Measurements from ENCODE around the gene SEMA4B.
A peak's percentile ranks its signal among the peaks of the same experiment; 100 is the strongest.
"Not testable (repeated sequence)": the region's sequence is repeated elsewhere in the genome, so short reads cannot be mapped to it uniquely, and the experiment has no call there.

The SEMA4B gene

GRCh38 chr15:90201130-90201943 is at the start of gene SEMA4B:
Gene SEMA4B, plus strand, starts transcription at chr15:90201330. Its CDS starts 249 bp downstream, at chr15:90201579.
- peak; percentile 92 for DNase-seq (ENCODE audit: low spot score)

GRCh38 chr15:90151989-90152645 is 49.0 kb upstream of the SEMA4B start:
- DNase-seq (ENCODE audit: low spot score): no peak

- DNase-seq (ENCODE audit: low spot score): no peak
These were observed 47.5 kb upstream of the SEMA4B start for GRCh38 chr15:90153658-90154057.

GRCh38 chr15:90154246-90154645 is 46.9 kb upstream of the SEMA4B start:
- no peak for DNase-seq (ENCODE audit: low spot score)

- DNase-seq (ENCODE audit: low spot score): peak; percentile 67
These were observed 46.1 kb upstream of the SEMA4B start for GRCh38 chr15:90154861-90155626.

GRCh38 chr15:90159213-90159612 is 41.9 kb upstream of the SEMA4B start:
- DNase-seq (ENCODE audit: low spot score): no peak

GRCh38 chr15:90160781-90161727 is 40.1 kb upstream of the SEMA4B start:
- no peak for DNase-seq (ENCODE audit: low spot score)

GRCh38 chr15:90161950-90162361 is 39.2 kb upstream of the SEMA4B start:
- no peak for DNase-seq (ENCODE audit: low spot score)

- DNase-seq (ENCODE audit: low spot score): no peak
These were observed 38.2 kb upstream of the SEMA4B start for GRCh38 chr15:90162956-90163355.

GRCh38 chr15:90164239-90164638 is 36.9 kb upstream of the SEMA4B start:
- not testable (repeated sequence) for DNase-seq (ENCODE audit: low spot score)

- no peak for DNase-seq (ENCODE audit: low spot score)
These were observed 36.0 kb upstream of the SEMA4B start for GRCh38 chr15:90165157-90165556.

GRCh38 chr15:90165659-90166489 is 35.3 kb upstream of the SEMA4B start:
- peak; percentile 88 for DNase-seq (ENCODE audit: low spot score)

GRCh38 chr15:90167121-90167520 is 34.0 kb upstream of the SEMA4B start:
- no peak for DNase-seq (ENCODE audit: low spot score)

- DNase-seq (ENCODE audit: low spot score): no peak
These were observed 29.5 kb upstream of the SEMA4B start for GRCh38 chr15:90171623-90172022.

- no peak for DNase-seq (ENCODE audit: low spot score)
These were observed 27.8 kb upstream of the SEMA4B start for GRCh38 chr15:90173372-90173771.

- no peak for DNase-seq (ENCODE audit: low spot score)
These were observed 26.8 kb upstream of the SEMA4B start for GRCh38 chr15:90174140-90174875.

GRCh38 chr15:90177012-90177411 is 24.1 kb upstream of the SEMA4B start:
- DNase-seq (ENCODE audit: low spot score): no peak

- DNase-seq (ENCODE audit: low spot score): no peak
These were observed 22.4 kb upstream of the SEMA4B start for GRCh38 chr15:90178468-90179435.

- DNase-seq (ENCODE audit: low spot score): no peak
These were observed 19.4 kb upstream of the SEMA4B start for GRCh38 chr15:90181776-90182175.

Measured in AG08396 (cell line).